Neural cell (in vitro differentiated cells): ENCODE measurements around the gene ZBTB42. TPM values are rescaled to one million over a fixed set of nuclear protein-coding genes. Genes with fewer than 3 reads are reported as not detected.

Source experiments
- H2AFZ ChIP-seq: fragments of 200-600, 300-800 bp; sonication (generic), shearing (Covaris generic); 2 replicates; pipeline ENCODE4 v1.6.0; 2014; ENCODE audit warnings: low read depth, mild to moderate bottlenecking, antibody characterized with exemption, low read length, moderate library complexity
- H3F3A ChIP-seq: fragments of 200-600 bp; shearing (Covaris generic); 2 replicates; pipeline ENCODE4 v1.6.1; 2016; ENCODE audit warnings: mild to moderate bottlenecking, moderate library complexity, mixed read lengths, antibody characterized with exemption, low read length; ENCODE audit not compliant: insufficient read depth, poor library complexity, severe bottlenecking
- H3K27ac ChIP-seq: fragments of 200-600, 300-800 bp; sonication (generic), shearing (Covaris generic); 2 replicates; pipeline ENCODE4 v1.5.1; 2014; ENCODE audit warnings: mild to moderate bottlenecking, low read length, moderate library complexity
- H3K27me3 ChIP-seq: fragments of 300-800, 200-600 bp; sonication (generic), shearing (Covaris generic); 2 replicates; pipeline ENCODE4 v1.6.0; 2014; ENCODE audit warnings: mild to moderate bottlenecking, low read depth, low read length, moderate library complexity; ENCODE audit not compliant: insufficient read depth
- H3K36me3 ChIP-seq: fragments of 300-800, 200-600 bp; sonication (generic), shearing (Covaris generic); 2 replicates; pipeline ENCODE4 v1.5.1; 2014; ENCODE audit warnings: mild to moderate bottlenecking, antibody characterized with exemption, low read length, moderate library complexity; ENCODE audit not compliant: insufficient read depth
- H3K4me2 ChIP-seq: fragments of 300-800, 200-600 bp; sonication (generic), shearing (Covaris generic); 2 replicates; pipeline ENCODE4 v1.6.0; 2014; ENCODE audit warnings: mild to moderate bottlenecking, low read length
- H3K4me3 ChIP-seq: fragments of 300-800, 200-600 bp; sonication (generic), shearing (Covaris generic); 2 replicates; pipeline ENCODE4 v1.5.1; 2014; ENCODE audit warnings: mild to moderate bottlenecking, low read length, moderate library complexity
- H3K79me2 ChIP-seq: fragments of 200-600 bp; shearing (Covaris generic); replicated peaks from 2 replicates; pipeline ENCODE4 v1.6.0; 2014; ENCODE audit warnings: mild to moderate bottlenecking, low read length, moderate library complexity; ENCODE audit not compliant: insufficient read depth
- H3K9ac ChIP-seq: fragments of 300-800, 200-600 bp; sonication (generic), shearing (Covaris generic); 2 replicates; pipeline ENCODE4 v1.6.1; 2016; ENCODE audit warnings: mild to moderate bottlenecking, low read length, mixed read lengths
- H3K9me2 ChIP-seq: fragments of 200-600 bp; shearing (Covaris generic); 2 replicates; pipeline ENCODE4 v1.6.1; 2016; ENCODE audit warnings: mild to moderate bottlenecking, low read length, mixed read lengths; ENCODE audit not compliant: insufficient read depth
- H3K9me3 ChIP-seq: fragments of 200-600, 300-800 bp; sonication (generic), shearing (Covaris generic); 2 replicates; pipeline ENCODE4 v1.6.1; 2016; ENCODE audit warnings: mild to moderate bottlenecking, mixed run types, low read length, moderate library complexity, mixed read lengths
- H4K20me1 ChIP-seq: fragments of 200-600 bp; shearing (Covaris generic); 2 replicates; pipeline ENCODE4 v1.6.1; 2016; ENCODE audit warnings: mild to moderate bottlenecking, mixed run types; ENCODE audit not compliant: insufficient read depth
- CTCF ChIP-seq: fragments of 450-650 bp; IDR thresholded peaks from 2 replicates; pipeline ENCODE4 v1.5.1; 2014; ENCODE audit warnings: antibody characterized with exemption, mild to moderate bottlenecking, moderate library complexity; ENCODE audit not compliant: poor library complexity, severe bottlenecking
- EP300 ChIP-seq: fragments of 450-650 bp; conservative IDR thresholded peaks from 2 replicates; pipeline ENCODE4 v1.6.1; 2014; ENCODE audit warnings: antibody characterized with exemption, mild to moderate bottlenecking, moderate library complexity; ENCODE audit not compliant: poor library complexity, severe bottlenecking
- EZH2 ChIP-seq: fragments of 200-600, 300-800 bp; shearing (Covaris generic), sonication (generic); IDR thresholded peaks from 2 replicates; pipeline ENCODE4 v1.6.1; 2014; ENCODE audit warnings: antibody characterized with exemption, low read length, borderline replicate concordance, mild to moderate bottlenecking; ENCODE audit not compliant: insufficient read depth, poor library complexity, severe bottlenecking
- MXI1 ChIP-seq: fragments of 450-650 bp; conservative IDR thresholded peaks from 2 replicates; pipeline ENCODE4 v1.6.1; 2014; ENCODE audit warnings: antibody characterized with exemption, mild to moderate bottlenecking; ENCODE audit not compliant: poor library complexity, severe bottlenecking
- POLR2AphosphoS5 ChIP-seq: IDR thresholded peaks from 2 replicates; pipeline ENCODE4 v1.6.1; 2012
- RAD21 ChIP-seq: fragments of 450-650 bp; conservative IDR thresholded peaks from 2 replicates; pipeline ENCODE4 v1.6.1; 2014; ENCODE audit warnings: antibody characterized with exemption, mild to moderate bottlenecking, moderate library complexity
- SMC3 ChIP-seq: fragments of 450-650 bp; conservative IDR thresholded peaks from 2 replicates; pipeline ENCODE4 v1.6.1; 2014; ENCODE audit warnings: antibody characterized with exemption, mild to moderate bottlenecking, moderate library complexity; ENCODE audit not compliant: poor library complexity
- TAF1 ChIP-seq: IDR thresholded peaks from 2 replicates; pipeline ENCODE4 v1.6.1; 2012; ENCODE audit warnings: low read depth
- polyA plus RNA-seq: library from polyadenylated mRNA; depleted of rRNA; stranded (reverse); fragments of >200 nt; gene quantifications from 2 replicates; pipeline ENCODE4 v1.2.3, GENCODE V29; 2014
- TF ChIP-seq, protein P1 (sequence below): IDR thresholded peaks from 2 replicates; pipeline ENCODE4 v1.6.1; 2012; ENCODE audit warnings: borderline replicate concordance

Gene ZBTB42
- polyA plus RNA-seq, 1 donor from 2014 or later, result not detected

DNA sequence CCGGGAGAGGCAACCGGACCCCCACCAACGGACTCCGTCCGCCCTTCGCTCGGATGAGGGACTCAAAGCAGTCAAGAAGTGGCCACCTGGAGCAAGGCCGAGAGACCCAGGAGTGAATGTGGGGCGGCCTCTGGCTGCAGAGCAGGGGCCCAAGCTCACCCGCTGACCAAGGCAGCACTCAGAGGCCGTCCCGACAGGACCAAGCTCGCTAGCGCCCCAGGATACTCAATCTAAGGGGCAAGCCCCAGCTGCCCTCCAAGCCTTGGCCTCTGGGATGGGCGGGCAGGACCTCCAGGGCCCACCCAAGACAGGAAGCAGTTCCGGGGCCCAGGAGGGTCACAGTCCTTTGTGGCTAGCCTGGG, 6.3 kb upstream of the ZBTB42 start:
- Histone ChIP-seq H3F3A (no peaks in the 10 kb centered on the region), H3K4me3 (peak overlapping the region; percentile 89), H3K9me3 (no peaks in the 10 kb centered on the region), H3K9ac (peak overlapping the region; percentile 74), H3K27me3 (peaks cover 24% of the 10 kb centered on the region), H3K36me3 (no peaks in the 10 kb centered on the region), H3K9me2 (no peaks in the 10 kb centered on the region), H3K4me2 (peak overlapping the region; percentile 79), H4K20me1 (no peaks in the 10 kb centered on the region), H3K79me2 (peaks cover 23% of the 10 kb centered on the region), H2AFZ (no peak overlapping the region), H3K27ac (no peak overlapping the region)
- TF ChIP-seq, protein P1, sequence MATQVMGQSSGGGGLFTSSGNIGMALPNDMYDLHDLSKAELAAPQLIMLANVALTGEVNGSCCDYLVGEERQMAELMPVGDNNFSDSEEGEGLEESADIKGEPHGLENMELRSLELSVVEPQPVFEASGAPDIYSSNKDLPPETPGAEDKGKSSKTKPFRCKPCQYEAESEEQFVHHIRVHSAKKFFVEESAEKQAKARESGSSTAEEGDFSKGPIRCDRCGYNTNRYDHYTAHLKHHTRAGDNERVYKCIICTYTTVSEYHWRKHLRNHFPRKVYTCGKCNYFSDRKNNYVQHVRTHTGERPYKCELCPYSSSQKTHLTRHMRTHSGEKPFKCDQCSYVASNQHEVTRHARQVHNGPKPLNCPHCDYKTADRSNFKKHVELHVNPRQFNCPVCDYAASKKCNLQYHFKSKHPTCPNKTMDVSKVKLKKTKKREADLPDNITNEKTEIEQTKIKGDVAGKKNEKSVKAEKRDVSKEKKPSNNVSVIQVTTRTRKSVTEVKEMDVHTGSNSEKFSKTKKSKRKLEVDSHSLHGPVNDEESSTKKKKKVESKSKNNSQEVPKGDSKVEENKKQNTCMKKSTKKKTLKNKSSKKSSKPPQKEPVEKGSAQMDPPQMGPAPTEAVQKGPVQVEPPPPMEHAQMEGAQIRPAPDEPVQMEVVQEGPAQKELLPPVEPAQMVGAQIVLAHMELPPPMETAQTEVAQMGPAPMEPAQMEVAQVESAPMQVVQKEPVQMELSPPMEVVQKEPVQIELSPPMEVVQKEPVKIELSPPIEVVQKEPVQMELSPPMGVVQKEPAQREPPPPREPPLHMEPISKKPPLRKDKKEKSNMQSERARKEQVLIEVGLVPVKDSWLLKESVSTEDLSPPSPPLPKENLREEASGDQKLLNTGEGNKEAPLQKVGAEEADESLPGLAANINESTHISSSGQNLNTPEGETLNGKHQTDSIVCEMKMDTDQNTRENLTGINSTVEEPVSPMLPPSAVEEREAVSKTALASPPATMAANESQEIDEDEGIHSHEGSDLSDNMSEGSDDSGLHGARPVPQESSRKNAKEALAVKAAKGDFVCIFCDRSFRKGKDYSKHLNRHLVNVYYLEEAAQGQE, result no peak
- TF ChIP-seq TAF1 (no peak), EZH2 (no peak), SMC3 (no peak), CTCF (no peak), POLR2AphosphoS5 (no peak), EP300 (no peak), RAD21 (no peak), MXI1 (no peak)

DNA sequence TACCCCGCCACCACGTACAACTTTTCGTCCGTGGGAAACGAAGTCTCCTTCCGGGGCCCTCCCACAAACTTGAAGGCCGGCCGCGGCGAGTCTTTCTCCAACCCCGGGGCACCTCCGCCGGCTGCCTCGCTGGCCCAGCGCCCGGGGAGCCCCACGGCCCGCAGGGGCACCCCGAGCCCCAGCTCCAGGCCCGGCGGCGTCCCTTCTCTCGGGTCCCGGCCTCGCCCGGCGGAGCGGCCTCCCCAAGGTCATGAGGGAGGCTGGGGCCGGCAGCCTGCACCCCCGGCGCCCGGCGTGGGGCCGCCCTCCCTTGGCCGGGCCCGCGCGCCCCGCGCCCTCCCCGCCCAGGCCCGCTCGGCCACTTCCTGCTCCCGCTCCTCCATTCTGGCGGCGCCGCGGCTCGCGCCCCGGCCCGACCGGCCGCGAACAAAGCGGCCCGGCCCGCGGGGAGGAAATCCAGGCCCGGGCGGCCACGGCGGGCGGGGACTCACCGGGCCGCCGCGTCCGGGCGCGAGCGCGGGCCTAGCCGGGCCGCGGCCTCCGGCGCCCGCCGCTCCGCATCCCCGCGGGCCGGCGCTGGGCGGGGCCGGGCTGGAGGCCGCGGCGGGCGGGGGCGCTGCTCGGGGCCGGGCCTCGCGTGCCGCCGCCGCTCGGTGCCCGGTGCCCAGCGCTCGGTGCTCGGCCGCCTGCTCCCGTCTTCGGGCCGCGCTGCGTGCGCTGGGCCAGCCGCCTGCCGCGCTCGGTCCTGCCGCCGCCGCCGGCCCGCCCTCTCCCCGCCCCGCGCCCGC, 5.7 kb upstream of the ZBTB42 start, which contains the start of gene AKT1:
TSS of gene AKT1 (minus strand) at position 756 of the 788 bp plus-strand sequence. CDS start 3,105 bp downstream, outside the sequence.
- TF ChIP-seq POLR2AphosphoS5, result peak; percentile 12
- no peak for TF ChIP-seq RAD21
- TF ChIP-seq EP300, result no peak
- TF ChIP-seq TAF1, result no peak
- no peak for TF ChIP-seq MXI1
- Histone ChIP-seq H3K9me2 (no peaks in the 10 kb centered on the region), H4K20me1 (no peaks in the 10 kb centered on the region), H3K4me3 (peak within 1 kb of the TSS; percentile 89), H3K79me2 (peaks cover 23% of the 10 kb centered on the region), H3K36me3 (no peaks in the 10 kb centered on the region), H3K27me3 (peaks cover 30% of the 10 kb centered on the region), H3K9me3 (no peaks in the 10 kb centered on the region), H2AFZ (no peak within 1 kb of the TSS), H3K27ac (no peak within 1 kb of the TSS), H3K4me2 (peak within 1 kb of the TSS; percentile 79), H3F3A (no peaks in the 10 kb centered on the region), H3K9ac (peak within 1 kb of the TSS; percentile 74)
